HepG2 (cell line): ENCODE results near the gene APOBEC3B. TPM values are rescaled to one million over a fixed set of nuclear protein-coding genes. Genes with fewer than 3 reads are reported as not detected.

Experiments
- ELF3 ChIP-seq: IDR thresholded peaks from 2 replicates; pipeline ENCODE4 v1.6.1; 2016; ENCODE audit warnings: missing genetic modification reagents, missing compliant biosample characterization
- KAT7 ChIP-seq: IDR thresholded peaks from 2 replicates; pipeline ENCODE4 v1.6.1; 2018; ENCODE audit warnings: borderline replicate concordance, missing compliant biosample characterization
- NRL ChIP-seq: sonication (generic); formaldehyde crosslinking; IDR thresholded peaks from 2 replicates; pipeline ENCODE4 v1.5.0; 2020; ENCODE audit warnings: missing genetic modification reagents, mild to moderate bottlenecking, moderate library complexity, borderline replicate concordance
- PAWR ChIP-seq: sonication (generic); formaldehyde crosslinking; IDR thresholded peaks from 2 replicates; pipeline ENCODE4 v1.4.0; 2020; ENCODE audit warnings: missing genetic modification reagents, mild to moderate bottlenecking, borderline replicate concordance
- POGK ChIP-seq: sonication (generic); formaldehyde crosslinking; conservative IDR thresholded peaks from 2 replicates; pipeline ENCODE4 v1.8.0; 2022; ENCODE audit warnings: mild to moderate bottlenecking, moderate library complexity, missing genetic modification reagents
- REL ChIP-seq: sonication (generic); formaldehyde crosslinking; conservative IDR thresholded peaks from 2 replicates; pipeline ENCODE4 v1.8.0; 2022; ENCODE audit warnings: mild to moderate bottlenecking, missing genetic modification reagents, moderate library complexity
- RFX1 ChIP-seq: fragments of 450-650 bp; IDR thresholded peaks from 2 replicates; pipeline ENCODE4 v1.6.1; 2017
- SAP130 ChIP-seq: IDR thresholded peaks from 2 replicates; pipeline ENCODE4 v1.6.1; 2016; ENCODE audit warnings: low read depth
- SUZ12 ChIP-seq: fragments of 150-350 bp; IDR thresholded peaks from 2 replicates; pipeline ENCODE4 v1.6.1; 2014; ENCODE audit warnings: low read depth, low read length
- ZC3H13 ChIP-seq: sonication (generic); formaldehyde crosslinking; IDR thresholded peaks from 2 replicates; pipeline ENCODE4 v1.8.1; 2023; ENCODE audit warnings: mild to moderate bottlenecking, missing genetic modification reagents, moderate library complexity
- ZMAT3 ChIP-seq: sonication (generic); formaldehyde crosslinking; conservative IDR thresholded peaks from 2 replicates; pipeline ENCODE4 v1.7.0; 2021; ENCODE audit warnings: missing genetic modification reagents
- ZNF335 ChIP-seq: sonication (generic); formaldehyde crosslinking; IDR thresholded peaks from 2 replicates; pipeline ENCODE4 v1.4.0; 2020; ENCODE audit warnings: missing genetic modification reagents
- ZNF619 ChIP-seq: sonication (generic); formaldehyde crosslinking; IDR thresholded peaks from 2 replicates; pipeline ENCODE4 v1.4.0; 2020; ENCODE audit warnings: mild to moderate bottlenecking, missing genetic modification reagents
- ZSCAN20 ChIP-seq: sonication (generic); formaldehyde crosslinking; IDR thresholded peaks from 2 replicates; pipeline ENCODE4 v1.4.0; 2020; ENCODE audit warnings: missing genetic modification reagents, mild to moderate bottlenecking, borderline replicate concordance
- ZSCAN9 ChIP-seq: IDR thresholded peaks from 2 replicates; pipeline ENCODE4 v1.6.1; 2016; ENCODE audit warnings: borderline replicate concordance
- polyA plus RNA-seq, 8 experiments: library from polyadenylated mRNA; depleted of rRNA in 3 of 8; stranded (reverse) in 7 of 8; unstranded in 1 of 8; fragments of >200 nt; fragmentation: Illumina TruSeq in 4 of 8; extraction: Trizol in 4 of 8; gene quantifications; 2 replicates each; pipeline versions ENCODE4 v1.2.1 to v1.2.3, GENCODE V29; 2011 to 2016; ENCODE audit warnings: low read depth in 4 of 8, missing spikeins in 1 of 8, mixed read lengths in 1 of 8; ENCODE audit not compliant: insufficient read depth in 1 of 8
- total RNA-seq, 5 experiments: library from RNA; depleted of rRNA; stranded (reverse); fragments of >200 nt; fragmentation: Illumina TruSeq; extraction: Trizol; gene quantifications; 2 replicates each; pipeline ENCODE4 v1.2.3, GENCODE V29; 2016; ENCODE audit warnings: low read depth in 1 of 5
- TF ChIP-seq, protein P1 (sequence below): sonication (generic); formaldehyde crosslinking; conservative IDR thresholded peaks from 2 replicates; pipeline ENCODE4 v1.8.0; 2022; ENCODE audit warnings: missing genetic modification reagents
- TF ChIP-seq, protein P2 (sequence below): sonication (generic); formaldehyde crosslinking; IDR thresholded peaks from 2 replicates; pipeline ENCODE4 v1.4.0; 2020; ENCODE audit warnings: missing genetic modification reagents, borderline replicate concordance
- TF ChIP-seq, protein P3 (sequence below): sonication (generic); formaldehyde crosslinking; IDR thresholded peaks from 2 replicates; pipeline ENCODE4 v1.9.0; 2022; ENCODE audit warnings: missing genetic modification reagents, mild to moderate bottlenecking, borderline replicate concordance
- TF ChIP-seq, protein P4 (sequence below): sonication (generic); formaldehyde crosslinking; IDR thresholded peaks from 2 replicates; pipeline ENCODE4 v1.8.0; 2022; ENCODE audit warnings: mild to moderate bottlenecking, missing genetic modification reagents, moderate library complexity
- TF ChIP-seq, protein P5 (sequence below): sonication (generic); formaldehyde crosslinking; IDR thresholded peaks from 2 replicates; pipeline ENCODE4 v1.4.0; 2020; ENCODE audit warnings: missing genetic modification reagents

Gene APOBEC3B
- total and polyA plus RNA-seq, 2 of the 13 experiments (the other 11 are each of a cell fraction or from before 2014, with no cell fraction given) = 6.7 to 8.8 TPM

GRCh38 chr22:39013942-39014722 is 32.0 kb downstream of the APOBEC3B start, which contains the start of gene APOBEC3C (continued):
- TF ChIP-seq, protein P1, sequence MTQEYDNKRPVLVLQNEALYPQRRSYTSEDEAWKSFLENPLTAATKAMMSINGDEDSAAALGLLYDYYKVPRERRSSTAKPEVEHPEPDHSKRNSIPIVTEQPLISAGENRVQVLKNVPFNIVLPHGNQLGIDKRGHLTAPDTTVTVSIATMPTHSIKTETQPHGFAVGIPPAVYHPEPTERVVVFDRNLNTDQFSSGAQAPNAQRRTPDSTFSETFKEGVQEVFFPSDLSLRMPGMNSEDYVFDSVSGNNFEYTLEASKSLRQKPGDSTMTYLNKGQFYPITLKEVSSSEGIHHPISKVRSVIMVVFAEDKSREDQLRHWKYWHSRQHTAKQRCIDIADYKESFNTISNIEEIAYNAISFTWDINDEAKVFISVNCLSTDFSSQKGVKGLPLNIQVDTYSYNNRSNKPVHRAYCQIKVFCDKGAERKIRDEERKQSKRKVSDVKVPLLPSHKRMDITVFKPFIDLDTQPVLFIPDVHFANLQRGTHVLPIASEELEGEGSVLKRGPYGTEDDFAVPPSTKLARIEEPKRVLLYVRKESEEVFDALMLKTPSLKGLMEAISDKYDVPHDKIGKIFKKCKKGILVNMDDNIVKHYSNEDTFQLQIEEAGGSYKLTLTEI (CRISPR knock-in tag) = no peak
- no peak for TF ChIP-seq ZSCAN20 (CRISPR knock-in tag)
- TF ChIP-seq ZC3H13 (CRISPR knock-in tag) = no peak
- TF ChIP-seq SAP130 = peak; percentile 64
- TF ChIP-seq RFX1 = no peak
- TF ChIP-seq ZMAT3 (CRISPR knock-in tag) = no peak
- no peak for TF ChIP-seq REL (CRISPR knock-in tag)
- TF ChIP-seq ZSCAN9 (CRISPR knock-in tag) = no peak
- no peak for TF ChIP-seq NRL (CRISPR knock-in tag)
- no peak for TF ChIP-seq ZNF619
- TF ChIP-seq ELF3 (CRISPR knock-in tag) = no peak
- TF ChIP-seq, protein P2, sequence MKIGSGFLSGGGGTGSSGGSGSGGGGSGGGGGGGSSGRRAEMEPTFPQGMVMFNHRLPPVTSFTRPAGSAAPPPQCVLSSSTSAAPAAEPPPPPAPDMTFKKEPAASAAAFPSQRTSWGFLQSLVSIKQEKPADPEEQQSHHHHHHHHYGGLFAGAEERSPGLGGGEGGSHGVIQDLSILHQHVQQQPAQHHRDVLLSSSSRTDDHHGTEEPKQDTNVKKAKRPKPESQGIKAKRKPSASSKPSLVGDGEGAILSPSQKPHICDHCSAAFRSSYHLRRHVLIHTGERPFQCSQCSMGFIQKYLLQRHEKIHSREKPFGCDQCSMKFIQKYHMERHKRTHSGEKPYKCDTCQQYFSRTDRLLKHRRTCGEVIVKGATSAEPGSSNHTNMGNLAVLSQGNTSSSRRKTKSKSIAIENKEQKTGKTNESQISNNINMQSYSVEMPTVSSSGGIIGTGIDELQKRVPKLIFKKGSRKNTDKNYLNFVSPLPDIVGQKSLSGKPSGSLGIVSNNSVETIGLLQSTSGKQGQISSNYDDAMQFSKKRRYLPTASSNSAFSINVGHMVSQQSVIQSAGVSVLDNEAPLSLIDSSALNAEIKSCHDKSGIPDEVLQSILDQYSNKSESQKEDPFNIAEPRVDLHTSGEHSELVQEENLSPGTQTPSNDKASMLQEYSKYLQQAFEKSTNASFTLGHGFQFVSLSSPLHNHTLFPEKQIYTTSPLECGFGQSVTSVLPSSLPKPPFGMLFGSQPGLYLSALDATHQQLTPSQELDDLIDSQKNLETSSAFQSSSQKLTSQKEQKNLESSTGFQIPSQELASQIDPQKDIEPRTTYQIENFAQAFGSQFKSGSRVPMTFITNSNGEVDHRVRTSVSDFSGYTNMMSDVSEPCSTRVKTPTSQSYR = no peak
- TF ChIP-seq, protein P3, sequence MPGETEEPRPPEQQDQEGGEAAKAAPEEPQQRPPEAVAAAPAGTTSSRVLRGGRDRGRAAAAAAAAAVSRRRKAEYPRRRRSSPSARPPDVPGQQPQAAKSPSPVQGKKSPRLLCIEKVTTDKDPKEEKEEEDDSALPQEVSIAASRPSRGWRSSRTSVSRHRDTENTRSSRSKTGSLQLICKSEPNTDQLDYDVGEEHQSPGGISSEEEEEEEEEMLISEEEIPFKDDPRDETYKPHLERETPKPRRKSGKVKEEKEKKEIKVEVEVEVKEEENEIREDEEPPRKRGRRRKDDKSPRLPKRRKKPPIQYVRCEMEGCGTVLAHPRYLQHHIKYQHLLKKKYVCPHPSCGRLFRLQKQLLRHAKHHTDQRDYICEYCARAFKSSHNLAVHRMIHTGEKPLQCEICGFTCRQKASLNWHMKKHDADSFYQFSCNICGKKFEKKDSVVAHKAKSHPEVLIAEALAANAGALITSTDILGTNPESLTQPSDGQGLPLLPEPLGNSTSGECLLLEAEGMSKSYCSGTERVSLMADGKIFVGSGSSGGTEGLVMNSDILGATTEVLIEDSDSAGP (CRISPR knock-in tag) = 0 out of 2 replicates have a peak, but pooled peaks have one; percentile 29
- TF ChIP-seq KAT7 (CRISPR knock-in tag) = 0 out of 2 replicates have a peak, but pooled peaks have one; percentile 43
- no peak for TF ChIP-seq POGK (CRISPR knock-in tag)
- TF ChIP-seq, protein P4, sequence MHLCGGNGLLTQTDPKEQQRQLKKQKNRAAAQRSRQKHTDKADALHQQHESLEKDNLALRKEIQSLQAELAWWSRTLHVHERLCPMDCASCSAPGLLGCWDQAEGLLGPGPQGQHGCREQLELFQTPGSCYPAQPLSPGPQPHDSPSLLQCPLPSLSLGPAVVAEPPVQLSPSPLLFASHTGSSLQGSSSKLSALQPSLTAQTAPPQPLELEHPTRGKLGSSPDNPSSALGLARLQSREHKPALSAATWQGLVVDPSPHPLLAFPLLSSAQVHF = no peak
- TF ChIP-seq PAWR (CRISPR knock-in tag) = no peak
- TF ChIP-seq, protein P5, sequence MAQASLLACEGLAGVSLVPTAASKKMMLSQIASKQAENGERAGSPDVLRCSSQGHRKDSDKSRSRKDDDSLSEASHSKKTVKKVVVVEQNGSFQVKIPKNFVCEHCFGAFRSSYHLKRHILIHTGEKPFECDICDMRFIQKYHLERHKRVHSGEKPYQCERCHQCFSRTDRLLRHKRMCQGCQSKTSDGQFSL (CRISPR knock-in tag) = 0 out of 2 replicates have a peak, but pooled peaks have one; percentile 37
- TF ChIP-seq ZNF335 (CRISPR knock-in tag) = peak; percentile 88
- TF ChIP-seq SUZ12 = no peak
